ENCODE results near the gene TRMT5.

TRMT5 gene

GRCh38 chr14:60977847-60978246, 3.0 kb downstream of the TRMT5 start:
- Histone ChIP-seq H3K27ac (no peak overlapping the region), H3K27me3 (ENCODE audit: insufficient read depth, low read depth, severe bottlenecking) (no peaks in the 10 kb centered on the region), H3K36me3 (peaks cover 26% of the 10 kb centered on the region), H3K9me3 (ENCODE audit: severe bottlenecking) (no peaks in the 10 kb centered on the region), H3K4me3 (ENCODE audit: low read depth, low read length) (no peak overlapping the region)
- no peak for TF ChIP-seq CTCF (IDR thresholded peaks at IDR 0.05; ENCODE audit: low read depth, low read length)
- DNase-seq = no peak

- Histone ChIP-seq H3K27ac (no peak overlapping the region), H3K4me3 (ENCODE audit: low read depth, low read length) (no peak overlapping the region), H3K9me3 (ENCODE audit: severe bottlenecking) (no peaks in the 10 kb centered on the region), H3K27me3 (ENCODE audit: insufficient read depth, low read depth, severe bottlenecking) (no peaks in the 10 kb centered on the region), H3K36me3 (peaks cover 26% of the 10 kb centered on the region)
- no peak for TF ChIP-seq CTCF (IDR thresholded peaks at IDR 0.05; ENCODE audit: low read depth, low read length)
- no peak for DNase-seq
These were observed 5.3 kb downstream of the TRMT5 start for GRCh38 chr14:60975551-60975950.

- Histone ChIP-seq H3K9me3 (ENCODE audit: severe bottlenecking) (no peaks in the 10 kb centered on the region), H3K36me3 (peaks cover 26% of the 10 kb centered on the region), H3K27me3 (ENCODE audit: insufficient read depth, low read depth, severe bottlenecking) (no peaks in the 10 kb centered on the region), H3K27ac (no peak overlapping the region), H3K4me3 (ENCODE audit: low read depth, low read length) (no peak overlapping the region)
- no peak for DNase-seq
- TF ChIP-seq CTCF (IDR thresholded peaks at IDR 0.05; ENCODE audit: low read depth, low read length) = no peak
These were observed 6.7 kb downstream of the TRMT5 start for GRCh38 chr14:60974090-60974651.

GRCh38 chr14:60973070-60973469, 7.8 kb downstream of the TRMT5 start:
- H3K9me3 ChIP-seq (ENCODE audit: severe bottlenecking) = no peaks in the 10 kb centered on the region
- no peak for DNase-seq
- H3K36me3 ChIP-seq = peaks cover 22% of the 10 kb centered on the region
- H3K27me3 ChIP-seq (ENCODE audit: insufficient read depth, low read depth, severe bottlenecking) = no peaks in the 10 kb centered on the region
- no peak overlapping the region for H3K27ac ChIP-seq
- no peak overlapping the region for H3K4me3 ChIP-seq (ENCODE audit: low read depth, low read length)
- TF ChIP-seq CTCF (IDR thresholded peaks at IDR 0.05; ENCODE audit: low read depth, low read length) = no peak

GRCh38 chr14:60972295-60972694, 8.6 kb downstream of the TRMT5 start:
- Histone ChIP-seq H3K36me3 (peaks cover 20% of the 10 kb centered on the region), H3K9me3 (ENCODE audit: severe bottlenecking) (no peaks in the 10 kb centered on the region), H3K27ac (no peak overlapping the region), H3K27me3 (ENCODE audit: insufficient read depth, low read depth, severe bottlenecking) (no peaks in the 10 kb centered on the region), H3K4me3 (ENCODE audit: low read depth, low read length) (no peak overlapping the region)
- no peak for DNase-seq
- TF ChIP-seq CTCF (IDR thresholded peaks at IDR 0.05; ENCODE audit: low read depth, low read length) = no peak

- H3K36me3 ChIP-seq = peaks cover 13% of the 10 kb centered on the region
- no peak for DNase-seq
- H3K4me3 ChIP-seq (ENCODE audit: low read depth, low read length) = no peak overlapping the region
- H3K27ac ChIP-seq = no peak overlapping the region
- TF ChIP-seq CTCF (IDR thresholded peaks at IDR 0.05; ENCODE audit: low read depth, low read length) = no peak
- H3K9me3 ChIP-seq (ENCODE audit: severe bottlenecking) = no peaks in the 10 kb centered on the region
- no peaks in the 10 kb centered on the region for H3K27me3 ChIP-seq (ENCODE audit: insufficient read depth, low read depth, severe bottlenecking)
These were observed 9.6 kb downstream of the TRMT5 start for GRCh38 chr14:60971271-60971670.
